Measurements from ENCODE around the gene ITPR3.

GRCh38 chr6:33744001-33744848 is 123.1 kb downstream of the ITPR3 start:
- TF ChIP-seq CTCF (IDR thresholded peaks at IDR 0.05) (peak; percentile 85 to 91 (median 88)), EP300 (IDR thresholded peaks at IDR 0.05) (no peak), POLR2A (IDR thresholded peaks at IDR 0.05) (no peak)
